B cell (primary cell): ENCODE measurements around the gene PAM.

ENCODE experiments used
- EZH2 ChIP-seq: IDR thresholded peaks from 2 replicates; pipeline ENCODE4 v1.6.1; 2012; ENCODE audit warnings: borderline replicate concordance, low read depth, mild to moderate bottlenecking, moderate library complexity, low read length; ENCODE audit not compliant: insufficient read depth, poor library complexity, severe bottlenecking
- TF ChIP-seq, protein P1 (sequence below): fragments of 200-600 bp; IDR thresholded peaks from one replicate; pipeline ENCODE4 v1.8.0; 2022; ENCODE audit warnings: antibody characterized with exemption, mild to moderate bottlenecking

DNA sequence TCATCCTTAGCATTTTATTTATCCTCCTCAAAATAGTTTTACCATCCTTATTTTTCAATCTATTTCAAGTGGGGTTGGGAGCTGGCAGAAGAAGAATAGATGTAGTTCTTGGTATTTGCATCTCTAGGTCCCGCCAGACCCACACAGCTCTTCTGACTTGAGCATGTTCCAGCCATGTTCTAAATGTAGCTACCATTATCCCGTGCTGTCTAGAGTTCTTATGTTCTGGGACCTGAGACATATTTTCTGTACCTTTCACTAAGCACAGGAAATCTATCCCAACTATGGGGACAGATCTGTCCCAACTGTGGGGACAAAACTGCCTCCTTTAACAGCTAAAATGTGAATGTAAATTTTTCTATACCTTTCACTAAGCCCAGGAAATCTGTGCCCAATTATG, 32.0 kb downstream of the PAM start:
- TF ChIP-seq, protein P1, sequence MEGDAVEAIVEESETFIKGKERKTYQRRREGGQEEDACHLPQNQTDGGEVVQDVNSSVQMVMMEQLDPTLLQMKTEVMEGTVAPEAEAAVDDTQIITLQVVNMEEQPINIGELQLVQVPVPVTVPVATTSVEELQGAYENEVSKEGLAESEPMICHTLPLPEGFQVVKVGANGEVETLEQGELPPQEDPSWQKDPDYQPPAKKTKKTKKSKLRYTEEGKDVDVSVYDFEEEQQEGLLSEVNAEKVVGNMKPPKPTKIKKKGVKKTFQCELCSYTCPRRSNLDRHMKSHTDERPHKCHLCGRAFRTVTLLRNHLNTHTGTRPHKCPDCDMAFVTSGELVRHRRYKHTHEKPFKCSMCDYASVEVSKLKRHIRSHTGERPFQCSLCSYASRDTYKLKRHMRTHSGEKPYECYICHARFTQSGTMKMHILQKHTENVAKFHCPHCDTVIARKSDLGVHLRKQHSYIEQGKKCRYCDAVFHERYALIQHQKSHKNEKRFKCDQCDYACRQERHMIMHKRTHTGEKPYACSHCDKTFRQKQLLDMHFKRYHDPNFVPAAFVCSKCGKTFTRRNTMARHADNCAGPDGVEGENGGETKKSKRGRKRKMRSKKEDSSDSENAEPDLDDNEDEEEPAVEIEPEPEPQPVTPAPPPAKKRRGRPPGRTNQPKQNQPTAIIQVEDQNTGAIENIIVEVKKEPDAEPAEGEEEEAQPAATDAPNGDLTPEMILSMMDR, result no peak
- TF ChIP-seq EZH2, result no peak
